Measurements from ENCODE around the gene KCNJ10. TPM values are rescaled to one million over a fixed set of nuclear protein-coding genes. Genes with fewer than 3 reads are reported as not detected.

Gene KCNJ10
- total RNA-seq, 1 experiment from 2014 or later = 1.4 TPM

DNA sequence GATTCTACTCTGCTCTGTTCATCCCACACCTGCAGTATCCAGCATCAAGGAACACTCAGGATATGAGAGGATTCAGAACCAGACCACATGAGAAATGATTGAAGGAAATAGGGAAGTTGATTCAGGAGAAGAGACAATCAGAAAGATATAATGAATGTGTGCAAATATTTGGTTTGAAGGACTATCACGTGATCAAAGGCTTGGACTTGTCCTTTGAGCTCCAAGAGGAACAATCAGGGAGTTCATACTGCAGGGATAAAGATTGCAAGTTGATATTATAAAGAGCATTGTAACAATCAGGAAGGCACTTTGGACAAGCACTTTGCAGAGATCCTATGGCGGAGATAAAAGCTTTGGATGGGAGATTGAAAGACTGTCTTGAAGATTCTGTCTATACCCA, 24.3 kb downstream of the KCNJ10 start (continued):
- TF ChIP-seq, protein P1, sequence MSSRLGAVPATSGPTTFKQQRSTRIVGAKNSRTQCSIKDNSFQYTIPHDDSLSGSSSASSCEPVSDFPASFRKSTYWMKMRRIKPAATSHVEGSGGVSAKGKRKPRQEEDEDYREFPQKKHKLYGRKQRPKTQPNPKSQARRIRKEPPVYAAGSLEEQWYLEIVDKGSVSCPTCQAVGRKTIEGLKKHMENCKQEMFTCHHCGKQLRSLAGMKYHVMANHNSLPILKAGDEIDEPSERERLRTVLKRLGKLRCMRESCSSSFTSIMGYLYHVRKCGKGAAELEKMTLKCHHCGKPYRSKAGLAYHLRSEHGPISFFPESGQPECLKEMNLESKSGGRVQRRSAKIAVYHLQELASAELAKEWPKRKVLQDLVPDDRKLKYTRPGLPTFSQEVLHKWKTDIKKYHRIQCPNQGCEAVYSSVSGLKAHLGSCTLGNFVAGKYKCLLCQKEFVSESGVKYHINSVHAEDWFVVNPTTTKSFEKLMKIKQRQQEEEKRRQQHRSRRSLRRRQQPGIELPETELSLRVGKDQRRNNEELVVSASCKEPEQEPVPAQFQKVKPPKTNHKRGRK (CRISPR knock-in tag; IDR thresholded peaks at IDR 0.05; ENCODE audit: borderline replicate concordance) = no peak
- no peak for TF ChIP-seq ZNF138 (CRISPR knock-in tag; conservative IDR thresholded peaks at IDR 0.05)
- no peak for TF ChIP-seq RELA (CRISPR knock-in tag; IDR thresholded peaks at IDR 0.05; ENCODE audit: borderline replicate concordance)

DNA sequence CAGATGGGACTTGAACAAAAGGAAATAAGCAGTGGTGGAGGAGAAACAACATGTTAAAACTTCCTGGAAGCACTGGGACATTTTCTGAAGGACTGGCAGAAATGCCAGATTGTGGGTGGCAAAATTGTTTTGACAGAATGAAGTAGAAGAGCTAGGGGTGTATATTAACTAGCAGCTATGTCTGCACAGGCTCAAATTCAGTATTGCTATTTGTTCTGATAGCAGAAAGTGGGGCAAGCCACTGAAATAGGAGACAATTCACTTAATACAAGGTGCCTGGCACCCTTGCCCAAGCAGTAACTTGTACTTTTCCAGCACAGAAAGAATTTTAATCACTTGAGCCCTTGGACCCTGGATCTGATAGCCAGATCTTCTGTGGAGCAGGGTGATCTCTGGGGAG, 26.4 kb downstream of the KCNJ10 start:
- H3K36me3 Mint-ChIP-seq = no peaks in the 10 kb centered on the region
- no peak for DNase-seq (ENCODE audit: low spot score)
- H3K27ac Mint-ChIP-seq = no peak overlapping the region
- peaks cover 21% of the 10 kb centered on the region for H3K4me1 Mint-ChIP-seq
- TF ChIP-seq ZNF671 (CRISPR knock-in tag; IDR thresholded peaks at IDR 0.05) (no peak), CREM (CRISPR knock-in tag; IDR thresholded peaks at IDR 0.05) (no peak), ZNF263 (CRISPR knock-in tag; IDR thresholded peaks at IDR 0.05; ENCODE audit: low read depth) (no peak), SMAD4 (CRISPR knock-in tag; IDR thresholded peaks at IDR 0.05) (no peak), NFE2L1 (CRISPR knock-in tag; IDR thresholded peaks at IDR 0.05) (no peak), ZNF317 (CRISPR knock-in tag; IDR thresholded peaks at IDR 0.05; ENCODE audit: borderline replicate concordance, low read depth) (no peak), ZNF396 (CRISPR knock-in tag; IDR thresholded peaks at IDR 0.05; ENCODE audit: borderline replicate concordance) (no peak), ZNF232 (CRISPR knock-in tag; IDR thresholded peaks at IDR 0.05) (no peak), FOXK1 (CRISPR knock-in tag; IDR thresholded peaks at IDR 0.05) (no peak), ATF1 (CRISPR knock-in tag; IDR thresholded peaks at IDR 0.05) (no peak)
- TF ChIP-seq, protein P2, sequence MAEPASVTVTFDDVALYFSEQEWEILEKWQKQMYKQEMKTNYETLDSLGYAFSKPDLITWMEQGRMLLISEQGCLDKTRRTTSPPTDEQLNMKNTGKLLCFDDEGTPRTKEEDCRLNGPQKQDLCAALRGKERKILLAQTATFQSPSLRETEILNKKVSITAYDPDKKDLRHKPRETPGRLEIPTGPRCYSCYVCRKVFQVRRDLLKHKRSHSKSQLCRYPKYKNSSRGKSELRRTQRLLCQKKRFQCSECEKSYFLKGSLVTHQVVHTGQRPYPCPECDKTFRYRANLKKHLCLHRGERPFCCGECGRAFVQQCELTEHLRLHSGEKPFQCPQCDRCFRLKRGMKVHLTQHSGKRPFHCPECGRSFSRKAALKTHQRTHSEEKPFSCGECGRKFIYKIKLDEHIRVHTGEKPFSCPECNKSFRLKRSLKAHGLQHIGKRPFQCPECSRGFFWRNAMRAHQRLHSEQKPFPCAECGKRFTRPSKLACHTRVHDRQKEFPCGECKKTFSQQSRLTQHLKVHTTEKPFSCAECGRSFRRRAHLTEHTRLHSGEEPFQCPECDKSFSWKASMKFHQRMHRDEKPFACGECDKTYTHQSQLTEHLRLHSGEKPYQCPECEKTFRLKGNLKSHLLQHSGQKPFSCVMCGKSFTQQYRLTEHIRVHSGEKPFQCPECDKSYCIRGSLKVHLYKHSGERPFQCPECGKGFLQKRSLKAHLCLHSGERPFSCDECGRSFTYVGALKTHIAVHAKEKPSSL (CRISPR knock-in tag; conservative IDR thresholded peaks at IDR 0.05) = no peak
- TF ChIP-seq, protein P3, sequence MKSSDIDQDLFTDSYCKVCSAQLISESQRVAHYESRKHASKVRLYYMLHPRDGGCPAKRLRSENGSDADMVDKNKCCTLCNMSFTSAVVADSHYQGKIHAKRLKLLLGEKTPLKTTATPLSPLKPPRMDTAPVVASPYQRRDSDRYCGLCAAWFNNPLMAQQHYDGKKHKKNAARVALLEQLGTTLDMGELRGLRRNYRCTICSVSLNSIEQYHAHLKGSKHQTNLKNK (CRISPR knock-in tag; IDR thresholded peaks at IDR 0.05) = no peak
- TF ChIP-seq, protein P4, sequence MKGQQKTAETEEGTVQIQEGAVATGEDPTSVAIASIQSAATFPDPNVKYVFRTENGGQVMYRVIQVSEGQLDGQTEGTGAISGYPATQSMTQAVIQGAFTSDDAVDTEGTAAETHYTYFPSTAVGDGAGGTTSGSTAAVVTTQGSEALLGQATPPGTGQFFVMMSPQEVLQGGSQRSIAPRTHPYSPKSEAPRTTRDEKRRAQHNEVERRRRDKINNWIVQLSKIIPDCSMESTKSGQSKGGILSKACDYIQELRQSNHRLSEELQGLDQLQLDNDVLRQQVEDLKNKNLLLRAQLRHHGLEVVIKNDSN (CRISPR knock-in tag; IDR thresholded peaks at IDR 0.05) = no peak
- no peaks in the 10 kb centered on the region for H3K9me3 Mint-ChIP-seq
- CTCF ChIA-PET = interaction anchor here (0.9 to 31.0 kb wide), 6 partner anchors 8 to 150 kb away, joined by 3 to 978 read pairs (median 3); partner anchors contain the start of genes KCNJ10 and KCNJ9
- no peak for ATAC-seq
- no peak overlapping the region for H3K4me3 Mint-ChIP-seq
- peaks cover 9% of the 10 kb centered on the region for H3K27me3 Mint-ChIP-seq (ENCODE audit: low read depth)
- POLR2A ChIA-PET = interaction anchor here (0.7 kb wide), 1 partner anchor 11 kb away, joined by 4 read pairs; no protein-coding TSS in a partner anchor

DNA sequence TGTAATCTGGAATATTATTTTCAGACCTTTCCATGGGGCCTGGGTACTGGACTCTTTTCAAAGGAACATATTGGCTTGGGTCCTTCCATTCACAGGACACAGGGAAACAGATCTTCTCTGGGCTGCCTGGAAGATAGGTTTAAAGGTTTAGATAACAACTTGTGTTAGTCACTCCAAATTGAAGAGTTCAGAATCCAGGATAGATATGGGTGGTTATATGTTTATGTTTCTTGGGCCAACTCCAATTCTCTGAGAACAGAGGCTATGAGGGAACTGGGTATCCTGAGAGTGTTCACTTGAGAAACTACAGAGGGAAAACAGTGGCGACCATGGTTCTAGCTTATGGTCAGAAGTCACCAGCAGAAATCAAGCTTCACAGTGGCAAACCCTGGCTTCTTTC, 29.5 kb downstream of the KCNJ10 start:
- Mint-ChIP-seq H3K27ac (no peak overlapping the region), H3K4me1 (no peaks in the 10 kb centered on the region), H3K4me3 (no peak overlapping the region), H3K9me3 (no peaks in the 10 kb centered on the region), H3K36me3 (no peaks in the 10 kb centered on the region), H3K27me3 (ENCODE audit: low read depth) (peaks cover 17% of the 10 kb centered on the region)
- ATAC-seq (no peak), DNase-seq (ENCODE audit: low spot score) (no peak)
- POLR2A ChIA-PET = no interaction called here
- CTCF ChIA-PET = interaction anchor here (0.9 to 31.0 kb wide), 4 partner anchors 8 to 35 kb away, joined by 3 to 978 read pairs (median 6); partner anchors contain the start of genes KCNJ10, KCNJ9 and PIGM
- TF ChIP-seq MXD4 (CRISPR knock-in tag; IDR thresholded peaks at IDR 0.05; ENCODE audit: borderline replicate concordance) = no peak
- TF ChIP-seq, protein P5, sequence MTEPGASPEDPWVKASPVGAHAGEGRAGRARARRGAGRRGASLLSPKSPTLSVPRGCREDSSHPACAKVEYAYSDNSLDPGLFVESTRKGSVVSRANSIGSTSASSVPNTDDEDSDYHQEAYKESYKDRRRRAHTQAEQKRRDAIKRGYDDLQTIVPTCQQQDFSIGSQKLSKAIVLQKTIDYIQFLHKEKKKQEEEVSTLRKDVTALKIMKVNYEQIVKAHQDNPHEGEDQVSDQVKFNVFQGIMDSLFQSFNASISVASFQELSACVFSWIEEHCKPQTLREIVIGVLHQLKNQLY (CRISPR knock-in tag; IDR thresholded peaks at IDR 0.05) = no peak
- no peak for TF ChIP-seq NR3C1 (CRISPR knock-in tag; conservative IDR thresholded peaks at IDR 0.05; ENCODE audit: low read depth)
- TF ChIP-seq ZNF121 (CRISPR knock-in tag; IDR thresholded peaks at IDR 0.05) = no peak
- TF ChIP-seq IRF2 (CRISPR knock-in tag; IDR thresholded peaks at IDR 0.05; ENCODE audit: borderline replicate concordance, low read depth) = no peak
- TF ChIP-seq, protein P6, sequence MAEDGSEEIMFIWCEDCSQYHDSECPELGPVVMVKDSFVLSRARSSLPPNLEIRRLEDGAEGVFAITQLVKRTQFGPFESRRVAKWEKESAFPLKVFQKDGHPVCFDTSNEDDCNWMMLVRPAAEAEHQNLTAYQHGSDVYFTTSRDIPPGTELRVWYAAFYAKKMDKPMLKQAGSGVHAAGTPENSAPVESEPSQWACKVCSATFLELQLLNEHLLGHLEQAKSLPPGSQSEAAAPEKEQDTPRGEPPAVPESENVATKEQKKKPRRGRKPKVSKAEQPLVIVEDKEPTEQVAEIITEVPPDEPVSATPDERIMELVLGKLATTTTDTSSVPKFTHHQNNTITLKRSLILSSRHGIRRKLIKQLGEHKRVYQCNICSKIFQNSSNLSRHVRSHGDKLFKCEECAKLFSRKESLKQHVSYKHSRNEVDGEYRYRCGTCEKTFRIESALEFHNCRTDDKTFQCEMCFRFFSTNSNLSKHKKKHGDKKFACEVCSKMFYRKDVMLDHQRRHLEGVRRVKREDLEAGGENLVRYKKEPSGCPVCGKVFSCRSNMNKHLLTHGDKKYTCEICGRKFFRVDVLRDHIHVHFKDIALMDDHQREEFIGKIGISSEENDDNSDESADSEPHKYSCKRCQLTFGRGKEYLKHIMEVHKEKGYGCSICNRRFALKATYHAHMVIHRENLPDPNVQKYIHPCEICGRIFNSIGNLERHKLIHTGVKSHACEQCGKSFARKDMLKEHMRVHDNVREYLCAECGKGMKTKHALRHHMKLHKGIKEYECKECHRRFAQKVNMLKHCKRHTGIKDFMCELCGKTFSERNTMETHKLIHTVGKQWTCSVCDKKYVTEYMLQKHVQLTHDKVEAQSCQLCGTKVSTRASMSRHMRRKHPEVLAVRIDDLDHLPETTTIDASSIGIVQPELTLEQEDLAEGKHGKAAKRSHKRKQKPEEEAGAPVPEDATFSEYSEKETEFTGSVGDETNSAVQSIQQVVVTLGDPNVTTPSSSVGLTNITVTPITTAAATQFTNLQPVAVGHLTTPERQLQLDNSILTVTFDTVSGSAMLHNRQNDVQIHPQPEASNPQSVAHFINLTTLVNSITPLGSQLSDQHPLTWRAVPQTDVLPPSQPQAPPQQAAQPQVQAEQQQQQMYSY (CRISPR knock-in tag; IDR thresholded peaks at IDR 0.05) = no peak
- TF ChIP-seq RORB (CRISPR knock-in tag; IDR thresholded peaks at IDR 0.05) = no peak
- TF ChIP-seq MYBL2 (CRISPR knock-in tag; IDR thresholded peaks at IDR 0.05) = no peak
- TF ChIP-seq, protein P7, sequence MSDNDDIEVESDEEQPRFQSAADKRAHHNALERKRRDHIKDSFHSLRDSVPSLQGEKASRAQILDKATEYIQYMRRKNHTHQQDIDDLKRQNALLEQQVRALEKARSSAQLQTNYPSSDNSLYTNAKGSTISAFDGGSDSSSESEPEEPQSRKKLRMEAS (CRISPR knock-in tag; IDR thresholded peaks at IDR 0.05) = no peak
- TF ChIP-seq ATF1 (CRISPR knock-in tag; IDR thresholded peaks at IDR 0.05) = no peak

Data from WTC11 (cell line).